NCI-H460 (cell line): ENCODE results near the gene VPS9D1. TPM values are rescaled to one million over a fixed set of nuclear protein-coding genes. Genes with fewer than 3 reads are reported as not detected.
A peak's percentile ranks its signal among the peaks of the same experiment; 100 is the strongest.
"Not testable (repeated sequence)": the region's sequence is repeated elsewhere in the genome, so short reads cannot be mapped to it uniquely, and the experiment has no call there.

Experiments
- DNase-seq: peaks from one replicate; pipeline ENCODE4 v3.0.0-alpha.2; 2016; ENCODE audit warnings: low read depth; ENCODE audit errors: extremely low read depth
- total RNA-seq: library from RNA; depleted of rRNA; stranded (reverse); fragments of >200 nt; shearing (Covaris generic); gene quantifications from 2 replicates; pipeline ENCODE4 v1.2.3, GENCODE V29; 2014

VPS9D1 gene
- total RNA-seq, 1 experiment from 2014 or later, result 6.3 TPM

- DNase-seq, result peak; percentile 64
Observed at GRCh38 chr16:89711601-89712273, 9.0 kb downstream of the VPS9D1 start.

- no peak for DNase-seq
Observed at GRCh38 chr16:89710709-89711564, 9.8 kb downstream of the VPS9D1 start.

- no peak for DNase-seq
Observed at GRCh38 chr16:89709716-89710432, 10.8 kb downstream of the VPS9D1 start.

DNA sequence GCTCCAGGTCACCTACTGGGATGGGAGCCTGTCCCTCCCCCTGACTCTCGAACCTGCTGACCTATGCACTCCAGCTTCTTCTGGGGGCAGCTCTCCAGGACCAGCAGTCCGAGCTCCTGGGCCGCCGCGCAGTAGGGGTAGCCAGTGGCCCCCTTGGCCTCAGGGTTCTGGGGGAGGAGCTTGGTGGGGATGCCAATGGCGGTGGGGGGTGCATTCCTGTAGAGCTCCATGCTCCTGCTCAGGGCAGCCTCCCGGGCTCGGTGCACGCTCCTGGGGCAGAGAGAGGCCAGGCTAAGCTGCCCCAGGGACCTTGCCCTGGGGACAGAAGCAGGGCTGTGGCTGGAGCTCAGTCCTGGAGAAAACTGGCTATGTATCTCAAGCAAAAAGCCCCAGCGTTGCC, 11.5 kb downstream of the VPS9D1 start:
- DNase-seq, result no peak

DNA sequence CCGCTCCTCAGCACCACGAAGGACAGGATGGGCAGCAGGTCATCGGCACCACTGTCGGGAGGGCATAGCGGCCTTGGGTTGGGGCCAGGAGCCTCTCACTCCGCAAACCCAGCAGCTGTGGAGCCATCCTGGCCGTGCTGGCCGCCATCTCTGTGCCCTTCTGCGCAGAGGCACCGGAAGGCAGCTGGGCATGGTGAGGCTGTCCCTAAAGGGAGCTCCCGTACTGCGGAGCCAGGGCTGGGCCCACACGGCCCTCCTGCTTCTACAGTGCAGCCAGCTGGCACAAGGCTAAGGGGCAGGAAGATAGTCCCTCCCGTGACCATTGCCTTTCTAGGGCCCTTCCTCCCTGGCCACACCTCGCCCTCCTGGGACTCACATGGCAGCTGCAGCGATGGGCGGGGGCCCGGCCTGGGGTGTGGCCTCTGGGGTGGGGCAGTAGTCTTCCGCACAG, 12.2 kb downstream of the VPS9D1 start:
- no peak for DNase-seq

GRCh38 chr16:89707695-89708094, 13.0 kb downstream of the VPS9D1 start:
- DNase-seq, result no peak

DNA sequence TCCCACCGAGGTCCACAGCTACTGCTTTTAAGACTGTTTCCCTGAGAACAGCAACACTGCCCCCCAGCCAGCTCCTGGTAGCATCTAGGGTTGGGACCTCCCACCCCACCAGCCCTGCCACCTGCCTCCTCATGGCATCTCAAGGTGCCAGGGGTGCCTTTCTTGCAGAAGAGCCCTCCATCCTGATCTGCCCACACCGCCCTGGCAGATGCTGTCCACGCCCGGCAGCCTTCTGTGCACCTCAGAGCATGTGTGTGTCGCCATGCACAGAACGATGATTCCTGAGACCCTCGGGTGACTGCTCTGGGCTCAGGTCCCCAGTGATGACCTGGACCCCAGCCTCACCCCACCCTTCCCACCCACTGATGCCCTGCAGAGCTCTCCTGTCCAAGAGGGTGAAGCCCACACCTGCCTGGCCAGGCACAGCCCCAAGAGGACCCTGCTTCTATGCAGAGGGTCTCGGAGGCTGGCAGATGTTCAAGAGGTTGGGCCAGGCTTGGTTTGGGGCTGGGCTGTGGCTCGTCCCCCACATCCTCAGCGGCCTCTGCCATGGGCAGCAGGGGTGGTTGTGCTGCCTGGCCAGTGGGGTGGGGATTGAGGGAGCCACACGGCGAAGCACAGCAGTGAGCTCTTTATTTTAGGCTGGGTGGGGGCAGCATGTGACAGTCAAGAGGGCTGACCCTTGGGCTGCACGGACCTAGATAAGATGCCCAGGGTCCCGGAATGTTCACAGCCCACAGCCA, 14.0 kb downstream of the VPS9D1 start:
- no peak for DNase-seq

- DNase-seq, result no peak
Observed at GRCh38 chr16:89705006-89705405, 15.7 kb downstream of the VPS9D1 start.

DNA sequence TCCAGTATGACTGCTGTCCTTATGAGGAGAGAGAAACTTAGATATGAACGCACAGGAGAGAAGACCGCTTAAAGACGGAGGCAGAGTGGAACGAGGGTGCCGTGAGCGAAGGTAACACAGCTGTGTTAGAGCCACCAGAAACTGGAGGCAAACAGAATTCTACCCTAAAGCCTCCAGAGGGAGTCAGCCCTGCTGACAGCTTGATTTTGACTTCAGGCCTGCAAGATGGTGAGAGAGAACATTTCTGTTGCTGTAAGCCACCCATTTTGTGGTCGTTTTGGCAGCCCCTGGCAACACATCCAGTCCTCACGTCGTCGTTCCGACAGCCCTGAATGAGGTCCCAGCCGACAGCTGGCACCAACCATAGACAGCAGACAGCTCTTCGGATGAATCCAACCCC, 16.4 kb downstream of the VPS9D1 start:
- DNase-seq, result no peak

GRCh38 chr16:89701425-89702406, 19.0 kb downstream of the VPS9D1 start, which contains the start of gene SPATA2L:
SPATA2L (minus strand) TSS chr16:89701705; CDS start chr16:89701232, 473 bp downstream.
- peak; percentile 89 for DNase-seq

DNA sequence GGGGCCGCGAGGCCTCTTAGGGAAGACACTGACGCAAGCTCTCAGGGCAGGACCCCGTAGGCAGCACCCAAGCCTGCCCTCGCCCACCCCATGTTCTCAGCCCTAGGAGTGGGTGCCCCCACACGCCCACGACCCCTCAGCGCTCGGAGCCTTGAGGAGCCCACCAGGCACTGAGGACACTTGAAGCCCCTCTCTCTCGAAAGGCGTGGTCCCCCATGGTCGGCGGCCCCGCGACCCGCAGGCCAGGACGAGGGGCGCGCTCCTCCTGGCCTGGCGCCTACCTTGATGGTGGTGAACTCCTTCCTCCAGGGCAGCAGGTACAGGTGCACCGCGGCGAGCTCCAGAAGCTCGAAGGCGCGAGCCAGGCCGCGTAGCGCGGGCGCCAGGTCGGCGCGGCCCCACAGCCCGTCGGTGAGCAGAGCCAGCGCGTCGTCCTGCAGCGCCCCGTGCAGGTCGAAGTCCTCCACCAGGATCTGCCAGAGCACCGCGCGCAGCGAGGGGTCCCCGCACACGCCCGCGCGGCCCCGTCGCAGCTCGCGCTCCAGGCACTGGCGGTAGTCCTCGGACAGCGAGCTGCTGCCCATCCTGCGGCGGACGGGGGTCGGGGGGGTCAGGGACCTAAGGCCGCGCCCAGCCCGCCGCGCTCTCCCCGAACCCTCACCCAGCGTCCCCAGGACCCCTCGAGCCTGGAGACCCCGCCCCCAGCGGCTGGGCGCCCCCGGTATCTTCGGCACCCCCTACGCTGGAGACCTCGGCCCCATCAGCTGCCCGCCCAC, 19.9 kb downstream of the VPS9D1 start:
- peak; percentile 47 for DNase-seq

DNA sequence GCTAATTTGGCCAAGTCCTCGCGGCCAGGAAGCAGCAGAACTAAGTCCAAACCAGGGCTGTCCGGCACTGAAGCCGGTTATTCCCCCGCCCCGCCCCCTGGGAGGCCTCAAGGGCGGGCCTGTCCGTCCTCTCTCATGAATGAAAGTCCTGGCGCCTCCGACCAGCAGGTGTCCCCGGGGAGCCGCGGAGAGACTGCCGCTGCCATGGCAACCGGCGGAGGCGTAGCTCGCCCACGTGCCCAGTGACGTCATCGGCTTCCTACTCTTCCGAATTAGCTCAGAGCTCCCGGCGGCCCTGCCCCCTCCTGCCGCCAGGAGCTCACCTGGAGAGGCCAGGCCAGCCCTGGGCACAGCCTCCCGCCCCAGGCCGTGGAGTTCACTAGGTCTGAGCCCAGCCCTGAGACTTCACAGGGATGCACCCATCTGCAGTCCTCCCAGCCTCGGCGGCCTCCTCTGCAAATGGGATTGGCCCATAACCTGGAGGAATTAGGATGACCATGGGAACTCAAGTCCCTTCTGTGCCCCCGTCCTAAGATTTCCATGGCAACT, 20.5 kb downstream of the VPS9D1 start:
- DNase-seq, result peak; percentile 99

GRCh38 chr16:89699629-89700099, 21.0 kb downstream of the VPS9D1 start:
- not testable (repeated sequence) for DNase-seq

DNA sequence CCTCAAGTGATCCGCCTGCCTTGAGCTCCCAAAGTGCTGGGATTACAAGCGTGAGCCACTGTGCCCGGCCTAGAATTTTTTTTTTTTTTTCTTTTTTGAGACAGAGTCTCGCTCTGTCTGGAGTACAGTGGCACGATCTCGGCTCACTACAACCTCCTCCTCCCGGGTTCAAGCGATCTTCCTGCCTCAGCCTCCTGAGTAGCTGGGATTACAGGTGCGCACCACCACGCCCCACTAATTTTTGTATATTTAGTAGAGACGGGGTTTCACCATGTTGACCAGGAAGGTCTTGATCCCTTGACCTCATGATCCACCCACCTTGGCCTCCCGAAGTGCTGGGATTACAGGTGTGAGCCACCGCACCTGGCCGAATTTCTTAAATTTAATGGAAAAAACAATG, 22.0 kb downstream of the VPS9D1 start:
- DNase-seq, result not testable (repeated sequence)

DNA sequence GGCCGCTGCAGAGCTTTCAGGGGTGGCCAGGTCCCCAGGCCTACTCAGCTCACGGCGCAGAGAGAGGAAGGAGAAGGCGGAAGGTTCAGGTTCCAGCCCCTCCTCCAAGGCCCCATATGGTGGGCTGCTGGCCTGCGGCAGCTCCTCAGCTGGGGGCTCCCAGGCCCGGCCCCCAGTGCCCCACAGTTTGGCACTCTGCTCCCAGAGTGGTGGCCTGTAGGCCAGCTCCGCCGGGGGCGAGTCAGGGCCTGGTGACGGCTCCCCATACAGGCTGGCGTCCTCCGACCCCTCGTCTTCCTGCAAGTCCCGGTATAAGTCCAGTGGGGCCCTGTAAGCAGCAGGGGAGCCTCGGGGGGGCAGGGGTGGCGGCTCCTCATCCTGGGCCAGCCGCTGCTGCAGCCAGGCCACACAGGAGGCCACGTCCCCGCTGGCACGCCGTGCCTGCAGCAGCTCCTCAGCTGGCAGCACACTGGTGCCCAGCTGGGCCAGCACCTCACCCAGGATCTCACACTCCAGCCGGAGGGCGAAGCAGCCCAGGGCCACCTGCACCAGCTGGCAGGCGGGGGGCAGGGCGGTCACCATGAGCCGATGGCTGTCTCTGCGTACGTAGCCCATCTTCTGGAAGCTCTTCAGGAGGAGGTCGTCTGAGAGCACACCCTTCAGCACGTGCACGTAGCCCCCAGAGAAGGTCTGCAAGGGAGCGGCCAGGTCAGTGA, 22.9 kb downstream of the VPS9D1 start:
- DNase-seq, result no peak

DNA sequence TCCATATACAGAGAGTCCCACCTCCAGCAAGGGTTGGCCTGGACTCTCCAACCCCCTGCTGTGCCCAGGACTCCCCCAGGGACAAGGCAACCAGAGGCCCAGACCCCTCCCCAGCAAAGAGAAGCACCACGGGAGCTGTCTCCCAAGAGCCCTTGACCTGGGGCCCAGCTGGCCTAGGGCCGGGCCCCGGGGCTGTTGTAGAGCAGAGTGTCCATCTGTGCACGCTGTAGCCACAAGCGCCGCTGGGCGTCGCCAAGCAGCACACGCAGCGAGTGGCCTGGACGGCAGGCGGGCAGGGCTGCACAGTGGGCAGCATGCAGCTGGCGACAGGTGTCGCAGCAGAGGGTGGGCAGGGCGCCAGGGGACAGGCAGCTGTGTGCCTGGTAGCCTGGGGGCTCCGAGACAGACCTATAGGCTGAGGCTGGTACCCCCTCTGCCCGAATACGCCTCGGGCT, 23.5 kb downstream of the VPS9D1 start:
- DNase-seq, result no peak

- no peak for DNase-seq
Observed at GRCh38 chr16:89696670-89697128, 24.0 kb downstream of the VPS9D1 start.
